NCI-H2196 (cell line): ENCODE measurements around the gene CORIN.
"Not testable (repeated sequence)": the region's sequence is repeated elsewhere in the genome, so short reads cannot be mapped to it uniquely, and the experiment has no call there.

Experiments
- DNase-seq: peaks from one replicate; lab custom pipeline; 2025; ENCODE audit not compliant: unreplicated experiment; lab: John Stamatoyannopoulos, UW

CORIN gene

GRCh38 chr4:47731182-47731581 is 106.7 kb downstream of the CORIN start:
- DNase-seq: no peak

GRCh38 chr4:47729131-47729680 is 108.7 kb downstream of the CORIN start:
- DNase-seq: no peak

GRCh38 chr4:47721892-47722575 is 115.8 kb downstream of the CORIN start:
- no peak for DNase-seq

GRCh38 chr4:47721485-47721884 is 116.4 kb downstream of the CORIN start:
- DNase-seq: no peak

GRCh38 chr4:47720787-47721186 is 117.1 kb downstream of the CORIN start:
- DNase-seq: no peak

- DNase-seq: no peak
Measured at GRCh38 chr4:47719576-47719975, 118.3 kb downstream of the CORIN start.

- DNase-seq: no peak
Measured at GRCh38 chr4:47718696-47719095, 119.2 kb downstream of the CORIN start.

- no peak for DNase-seq
Measured at GRCh38 chr4:47717188-47717587, 120.7 kb downstream of the CORIN start.

GRCh38 chr4:47715716-47716416 is 122.0 kb downstream of the CORIN start:
- DNase-seq: no peak

GRCh38 chr4:47714269-47714668 is 123.6 kb downstream of the CORIN start:
- DNase-seq: no peak

GRCh38 chr4:47713129-47713834 is 124.6 kb downstream of the CORIN start:
- no peak for DNase-seq

GRCh38 chr4:47711646-47712045 is 126.2 kb downstream of the CORIN start:
- no peak for DNase-seq

GRCh38 chr4:47711183-47711582 is 126.7 kb downstream of the CORIN start:
- no peak for DNase-seq

- not testable (repeated sequence) for DNase-seq
Measured at GRCh38 chr4:47706352-47706751, 131.5 kb downstream of the CORIN start.

GRCh38 chr4:47705326-47705981 is 132.4 kb downstream of the CORIN start:
- DNase-seq: no peak

- DNase-seq: peak; percentile 8
Measured at GRCh38 chr4:47704693-47705325, 133.1 kb downstream of the CORIN start.

GRCh38 chr4:47703956-47704355 is 133.9 kb downstream of the CORIN start:
- no peak for DNase-seq

GRCh38 chr4:47703008-47703407 is 134.9 kb downstream of the CORIN start:
- DNase-seq: no peak

- DNase-seq: no peak
Measured at GRCh38 chr4:47701286-47701685, 136.6 kb downstream of the CORIN start.

- DNase-seq: no peak
Measured at GRCh38 chr4:47698837-47699236, 139.0 kb downstream of the CORIN start.

- DNase-seq: no peak
Measured at GRCh38 chr4:47696823-47697222, 141.0 kb downstream of the CORIN start.
